Small intestine (tissue), 7 donors: ENCODE data around the gene LMAN1. TPM values are rescaled to one million over a fixed set of nuclear protein-coding genes. Genes with fewer than 3 reads are reported as not detected.

Source experiments
- DNase-seq, 2 donors: peaks; one replicate each; pipeline versions ENCODE4 v3.0.0 to v3.0.0-alpha.2; 2013
- FAIRE-seq: peaks from 2 replicates; lab custom pipeline; 2012; peaks lifted over from hg19 to GRCh38; lab: Jason Lieb, UNC
- H3K27ac ChIP-seq, 3 donors: one replicate each; pipeline ENCODE4 v1.5.1; 2013; ENCODE audit warnings: low read length in 2 of 3, mild to moderate bottlenecking in 2 of 3, control low read depth in 1 of 3, inconsistent platforms in 1 of 3, low read depth in 1 of 3, moderate library complexity in 1 of 3
- H3K27me3 ChIP-seq, 3 donors: one replicate each; pipeline ENCODE4 v1.6.1; 2013; ENCODE audit warnings: low read length in 3 of 3, inconsistent platforms in 1 of 3; ENCODE audit not compliant: control insufficient read depth in 3 of 3, insufficient read depth in 3 of 3
- H3K36me3 ChIP-seq, 3 donors: one replicate each; pipeline ENCODE4 v1.6.1; 2013; ENCODE audit warnings: low read length in 3 of 3, inconsistent platforms in 1 of 3, low read depth in 1 of 3, mild to moderate bottlenecking in 1 of 3, moderate library complexity in 1 of 3; ENCODE audit not compliant: control insufficient read depth in 3 of 3, insufficient read depth in 2 of 3
- H3K4me1 ChIP-seq, 3 donors: one replicate each; pipeline ENCODE4 v1.6.1; 2013; ENCODE audit warnings: low read length in 2 of 3, inconsistent platforms in 1 of 3, low read depth in 1 of 3, mild to moderate bottlenecking in 1 of 3, moderate library complexity in 1 of 3; ENCODE audit not compliant: control insufficient read depth in 3 of 3, insufficient read depth in 2 of 3
- H3K4me3 ChIP-seq, 3 donors: one replicate each; pipeline ENCODE4 v1.5.1; 2013; ENCODE audit warnings: low read length in 3 of 3, control low read depth in 1 of 3, inconsistent platforms in 1 of 3, low read depth in 1 of 3, mild to moderate bottlenecking in 1 of 3, moderate library complexity in 1 of 3
- H3K9me3 ChIP-seq, 2 donors: one replicate each; pipeline ENCODE4 v1.6.1; 2013; ENCODE audit warnings: low read depth in 1 of 2, low read length in 1 of 2; ENCODE audit not compliant: control insufficient read depth in 2 of 2, insufficient read depth in 1 of 2
- WGBS, 3 donors: extraction: QIAGEN DNeasy Blood & Tissue Kit; methylation state at CpG; one replicate each; pipeline ENCODE4 v1.1.7; 2013; 5-methylcytosine and 5-hydroxymethylcytosine counted together
- polyA plus RNA-seq, 4 donors: library from polyadenylated mRNA; stranded (reverse) in 3 of 4; unstranded in 1 of 4; fragments of 200-250 nt in 3 of 4; fragments of 120-200 nt in 1 of 4; gene quantifications; one replicate each; pipeline versions ENCODE4 v1.2.1 to v1.2.3, GENCODE V29; 2013
- donor health status: healthy with polysubstance abuse.
- donor health status: control.
- donor health status: control.
- donor health status: Bipolar disorder and iron deficiency.
- donor health status: healthy.

LMAN1 gene
- polyA plus RNA-seq, 4 donors: 10.5 to 98.9 (median 22.8) TPM

GRCh38 chr18:59387687-59388565 lies 28.9 kb upstream of the LMAN1 start:
- Histone ChIP-seq H3K36me3 (no peaks in the 10 kb centered on the region), H3K4me3 (no peak overlapping the region), H3K27me3 (peaks cover 0 to 8% (median 2%) of the 10 kb centered on the region in 3 donors), H3K4me1 (no peaks in the 10 kb centered on the region), H3K27ac (no peak overlapping the region), H3K9me3 (no peaks in the 10 kb centered on the region)
- FAIRE-seq: no peak
- DNase-seq: no peak
- 72 to 77% (median 73%) methylated on average over 11 of the region's 11 CpGs for WGBS, 3 donors

GRCh38 chr18:59386909-59387686 lies 28.0 kb upstream of the LMAN1 start:
- Histone ChIP-seq H3K9me3 (no peaks in the 10 kb centered on the region), H3K4me3 (no peak overlapping the region), H3K36me3 (no peaks in the 10 kb centered on the region), H3K4me1 (no peaks in the 10 kb centered on the region), H3K27me3 (peaks cover 0 to 4% (median 2%) of the 10 kb centered on the region in 3 donors), H3K27ac (no peak overlapping the region)
- FAIRE-seq (no peak), DNase-seq (no peak)
- WGBS, 3 donors: 78 to 83% (median 79%) methylated on average over 8 of the region's 8 CpGs

GRCh38 chr18:59385191-59385590 lies 26.1 kb upstream of the LMAN1 start:
- H3K27ac ChIP-seq: no peak overlapping the region
- no peak overlapping the region for H3K4me3 ChIP-seq
- peaks cover 0 to 4% (median 2%) of the 10 kb centered on the region in 3 donors for H3K27me3 ChIP-seq
- no peaks in the 10 kb centered on the region for H3K9me3 ChIP-seq
- WGBS, 3 donors: 74 to 85% (median 77%) methylated on average over 4 of the region's 4 CpGs
- no peaks in the 10 kb centered on the region for H3K4me1 ChIP-seq
- DNase-seq: no peak
- FAIRE-seq: no peak
- no peaks in the 10 kb centered on the region for H3K36me3 ChIP-seq

GRCh38 chr18:59383851-59384250 lies 24.8 kb upstream of the LMAN1 start:
- no peak for DNase-seq
- Histone ChIP-seq H3K27me3 (peaks cover 0 to 4% (median 2%) of the 10 kb centered on the region in 3 donors), H3K27ac (no peak overlapping the region), H3K4me1 (no peaks in the 10 kb centered on the region), H3K9me3 (no peaks in the 10 kb centered on the region), H3K36me3 (no peaks in the 10 kb centered on the region), H3K4me3 (no peak overlapping the region)
- WGBS, 3 donors: 48 to 64% (median 60%) methylated on average over 6 of the region's 6 CpGs
- no peak for FAIRE-seq

- no peak for FAIRE-seq
These were observed 23.3 kb upstream of the LMAN1 start for GRCh38 chr18:59382383-59382782.

GRCh38 chr18:59381949-59382348 lies 22.9 kb upstream of the LMAN1 start:
- Histone ChIP-seq H3K27ac (no peak overlapping the region), H3K36me3 (no peaks in the 10 kb centered on the region), H3K4me1 (no peaks in the 10 kb centered on the region), H3K9me3 (no peaks in the 10 kb centered on the region), H3K4me3 (no peak overlapping the region), H3K27me3 (peaks cover 0 to 4% (median 2%) of the 10 kb centered on the region in 3 donors)
- 48 to 72% (median 62%) methylated on average over 6 of the region's 6 CpGs for WGBS, 3 donors
- DNase-seq: no peak
- FAIRE-seq: no peak

More at GRCh38 chr18:59382383-59382782, 23.3 kb upstream of the LMAN1 start:
- Histone ChIP-seq H3K27me3 (peaks cover 0 to 4% (median 2%) of the 10 kb centered on the region in 3 donors), H3K27ac (no peak overlapping the region), H3K36me3 (no peaks in the 10 kb centered on the region), H3K4me1 (no peaks in the 10 kb centered on the region), H3K9me3 (no peaks in the 10 kb centered on the region), H3K4me3 (no peak overlapping the region)
- no peak for DNase-seq
- WGBS, 3 donors: 83 to 88% (median 88%) methylated on average over 7 of the region's 7 CpGs

DNA sequence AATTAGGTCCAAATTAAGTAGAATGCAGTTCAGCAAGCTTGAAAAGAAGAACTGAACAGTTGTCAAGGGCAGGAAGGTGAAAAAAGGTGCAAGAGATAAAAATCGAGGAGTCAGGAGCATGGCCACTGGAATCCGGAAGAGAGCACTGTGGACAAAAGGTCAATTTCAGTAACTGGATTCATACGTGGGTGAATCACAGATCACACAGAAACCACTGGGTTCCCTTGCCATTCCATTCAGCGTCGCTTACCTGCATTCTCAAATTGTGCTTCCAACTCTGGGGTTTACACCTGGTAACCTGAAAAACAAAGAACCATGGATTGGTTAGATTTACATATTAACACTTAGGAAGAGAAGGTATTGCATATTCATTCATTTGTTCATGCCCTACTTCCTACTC lies 21.6 kb upstream of the LMAN1 start:
- Histone ChIP-seq H3K4me1 (no peaks in the 10 kb centered on the region), H3K9me3 (no peaks in the 10 kb centered on the region), H3K4me3 (no peak overlapping the region), H3K27ac (no peak overlapping the region), H3K27me3 (peaks cover 0 to 4% (median 2%) of the 10 kb centered on the region in 3 donors), H3K36me3 (no peaks in the 10 kb centered on the region)
- DNase-seq: no peak
- 65 to 82% (median 67%) methylated on average over 5 of the region's 5 CpGs for WGBS, 3 donors
- FAIRE-seq: no peak

DNA sequence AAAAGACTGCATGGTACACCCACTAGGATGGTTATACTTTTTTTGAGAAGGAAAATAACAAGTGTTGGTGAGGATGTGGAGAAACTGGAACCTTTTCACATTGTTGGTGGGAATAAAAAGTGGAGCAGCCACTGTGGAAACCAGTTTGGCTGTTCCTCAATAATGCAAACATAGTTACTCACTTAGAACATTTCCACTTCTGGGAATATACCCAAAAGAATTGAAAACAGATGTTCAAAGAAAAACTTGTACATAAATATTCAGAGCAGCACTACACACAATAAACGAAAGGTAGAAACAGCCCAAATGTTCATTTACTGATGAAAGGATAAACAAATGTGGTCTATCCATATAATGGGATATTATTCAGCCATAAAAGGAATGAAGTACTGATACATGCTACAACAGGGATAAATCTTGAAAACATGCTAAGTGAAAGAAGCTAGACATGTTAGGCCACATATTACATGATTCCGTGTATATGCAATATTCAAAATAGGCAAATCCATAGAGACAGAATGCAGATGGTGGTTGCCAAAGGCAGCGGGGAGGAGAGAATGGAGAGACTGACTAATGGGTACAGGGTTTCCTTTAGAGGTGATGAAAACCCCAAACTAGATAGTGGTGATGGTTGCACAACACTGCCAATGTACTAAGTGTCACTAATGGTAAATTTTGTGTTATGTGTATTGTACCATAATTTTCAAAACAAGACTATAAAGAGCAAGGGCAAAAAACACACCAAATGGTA lies 20.9 kb upstream of the LMAN1 start:
- WGBS, 3 donors: 79 to 91% (median 79%) methylated on average over 3 of the region's 3 CpGs
- DNase-seq: no peak
- Histone ChIP-seq H3K27ac (no peak overlapping the region), H3K4me3 (no peak overlapping the region), H3K27me3 (peaks cover 0 to 4% (median 2%) of the 10 kb centered on the region in 3 donors), H3K4me1 (no peaks in the 10 kb centered on the region), H3K9me3 (no peaks in the 10 kb centered on the region), H3K36me3 (no peaks in the 10 kb centered on the region)
- FAIRE-seq: no peak
